DOHH2 (cell line): ENCODE results near the gene AKR1C8.
"Not testable (repeated sequence)": the region's sequence is repeated elsewhere in the genome, so short reads cannot be mapped to it uniquely, and the experiment has no call there.

Experiments
- EZH2phosphoT487 ChIP-seq: fragments of 200-600 bp; sonication (generic); IDR thresholded peaks from 2 replicates; pipeline ENCODE4 v1.6.1; 2017; ENCODE audit warnings: borderline replicate concordance, mild to moderate bottlenecking, antibody characterized with exemption, low read length, moderate library complexity, mixed read lengths
- TF ChIP-seq, protein P1 (sequence below): fragments of 200-600 bp; sonication (generic); IDR thresholded peaks from one replicate; pipeline ENCODE4 v1.5.1; 2014; ENCODE audit warnings: antibody characterized with exemption, mild to moderate bottlenecking, low read depth, low read length; ENCODE audit not compliant: poor library complexity, severe bottlenecking

DNA sequence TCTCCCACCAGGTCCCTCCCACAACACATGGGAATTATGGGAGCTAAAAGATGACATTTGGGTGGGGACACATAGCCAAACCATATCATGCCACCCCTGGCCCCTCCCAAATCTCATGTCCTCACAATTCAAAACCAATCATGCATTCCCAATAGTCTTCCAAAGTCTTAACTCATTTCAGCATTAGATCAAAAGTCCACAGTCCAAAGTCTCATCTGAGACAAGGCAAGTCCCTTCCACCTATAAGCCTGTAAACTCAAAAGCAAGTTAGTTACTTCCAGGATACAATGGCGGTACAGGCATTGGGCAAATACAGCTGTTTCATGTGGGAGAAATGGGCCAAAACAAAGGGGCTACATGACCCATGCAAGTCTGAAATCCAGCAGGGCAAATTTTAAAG, 24.8 kb upstream of the AKR1C8 start:
- TF ChIP-seq, protein P1, sequence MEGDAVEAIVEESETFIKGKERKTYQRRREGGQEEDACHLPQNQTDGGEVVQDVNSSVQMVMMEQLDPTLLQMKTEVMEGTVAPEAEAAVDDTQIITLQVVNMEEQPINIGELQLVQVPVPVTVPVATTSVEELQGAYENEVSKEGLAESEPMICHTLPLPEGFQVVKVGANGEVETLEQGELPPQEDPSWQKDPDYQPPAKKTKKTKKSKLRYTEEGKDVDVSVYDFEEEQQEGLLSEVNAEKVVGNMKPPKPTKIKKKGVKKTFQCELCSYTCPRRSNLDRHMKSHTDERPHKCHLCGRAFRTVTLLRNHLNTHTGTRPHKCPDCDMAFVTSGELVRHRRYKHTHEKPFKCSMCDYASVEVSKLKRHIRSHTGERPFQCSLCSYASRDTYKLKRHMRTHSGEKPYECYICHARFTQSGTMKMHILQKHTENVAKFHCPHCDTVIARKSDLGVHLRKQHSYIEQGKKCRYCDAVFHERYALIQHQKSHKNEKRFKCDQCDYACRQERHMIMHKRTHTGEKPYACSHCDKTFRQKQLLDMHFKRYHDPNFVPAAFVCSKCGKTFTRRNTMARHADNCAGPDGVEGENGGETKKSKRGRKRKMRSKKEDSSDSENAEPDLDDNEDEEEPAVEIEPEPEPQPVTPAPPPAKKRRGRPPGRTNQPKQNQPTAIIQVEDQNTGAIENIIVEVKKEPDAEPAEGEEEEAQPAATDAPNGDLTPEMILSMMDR: not testable (repeated sequence)
- TF ChIP-seq EZH2phosphoT487: not testable (repeated sequence)
